Loucy (cell line): ENCODE data around the gene ITGA11.

Experiments
- CTCF ChIP-seq: fragments of 200-600 bp; sonication (generic); conservative IDR thresholded peaks from 2 replicates; pipeline ENCODE4 v1.5.1; 2014; ENCODE audit warnings: mild to moderate bottlenecking, antibody characterized with exemption, low read length
- EZH2phosphoT487 ChIP-seq: fragments of 200-600 bp; IDR thresholded peaks from 2 replicates; pipeline ENCODE4 v1.6.1; 2018; ENCODE audit warnings: antibody characterized with exemption, mild to moderate bottlenecking, moderate library complexity, borderline replicate concordance

GRCh38 chr15:68426116-68426515 lies 5.8 kb downstream of the ITGA11 start:
- no peak for TF ChIP-seq CTCF
- TF ChIP-seq EZH2phosphoT487 = no peak
